GM21447 (cell line): ENCODE measurements around the gene ANTXR2.

Experiments used
- ATAC-seq: cut with Tn5 transposase; IDR thresholded peaks from one replicate; pipeline ENCODE4 v1.9.1; 2021; ENCODE audit not compliant: unreplicated experiment

The ANTXR2 gene

DNA sequence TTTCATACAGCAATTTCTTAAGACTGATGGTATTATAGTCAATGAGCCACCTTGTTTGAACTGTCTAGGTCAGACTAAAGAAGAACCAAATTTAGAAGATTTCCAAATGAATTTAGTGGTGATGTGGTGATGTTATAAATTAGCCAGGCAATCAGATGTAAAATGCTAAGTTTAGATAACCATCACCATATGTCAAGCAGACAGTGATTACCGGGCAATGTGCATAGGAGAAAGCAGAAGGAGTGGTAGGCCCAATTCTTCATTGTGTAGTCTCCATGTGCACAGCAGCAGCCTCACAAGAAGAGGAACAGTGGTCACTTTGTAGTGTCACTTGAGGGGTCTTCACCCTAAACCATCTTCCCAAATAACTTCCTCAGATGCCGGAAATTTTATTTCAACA is 198.8 kb downstream of the ANTXR2 start:
- no peak for ATAC-seq

GRCh38 chr4:79872738-79873137 is 200.3 kb downstream of the ANTXR2 start:
- no peak for ATAC-seq

- ATAC-seq = no peak
These were observed 201.1 kb downstream of the ANTXR2 start for GRCh38 chr4:79871961-79872360.

GRCh38 chr4:79869597-79870237 is 203.3 kb downstream of the ANTXR2 start:
- no peak for ATAC-seq

GRCh38 chr4:79865201-79865597 is 207.8 kb downstream of the ANTXR2 start:
- no peak for ATAC-seq

DNA sequence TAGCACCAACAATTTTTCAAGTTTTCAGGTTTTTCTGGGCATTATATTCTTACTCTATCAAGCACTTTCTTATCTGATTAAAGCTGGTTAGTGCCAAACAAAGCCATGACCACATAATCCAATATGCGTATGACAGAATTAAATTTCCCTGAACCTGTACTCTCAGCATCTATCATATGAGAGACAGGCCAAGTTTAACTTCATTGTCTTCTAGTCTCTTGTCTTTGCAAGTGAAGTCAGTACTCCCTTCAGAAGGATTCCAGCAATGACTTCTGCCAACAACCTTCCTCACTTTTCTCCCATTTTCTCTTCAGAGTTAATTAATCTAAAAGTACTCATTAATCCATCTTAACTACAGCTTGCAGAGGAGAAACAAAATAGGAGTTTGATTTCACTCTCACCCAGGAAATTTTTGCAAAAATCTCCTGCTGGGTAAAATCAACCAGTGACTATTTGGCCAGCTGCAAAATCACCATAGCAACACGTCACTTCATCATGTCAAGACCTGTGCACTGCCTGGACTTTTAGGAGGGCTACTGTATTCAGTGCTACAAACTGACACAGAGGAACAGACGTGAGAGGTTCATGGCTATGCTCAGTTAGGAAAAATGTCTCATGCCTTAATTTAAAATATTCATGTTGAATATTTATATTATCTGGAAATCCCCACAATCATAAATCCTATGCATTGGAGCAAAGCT is 208.4 kb downstream of the ANTXR2 start:
- ATAC-seq = no peak

- no peak for ATAC-seq
These were observed 209.7 kb downstream of the ANTXR2 start for GRCh38 chr4:79863333-79863732.

GRCh38 chr4:79862821-79863220 is 210.2 kb downstream of the ANTXR2 start:
- no peak for ATAC-seq

DNA sequence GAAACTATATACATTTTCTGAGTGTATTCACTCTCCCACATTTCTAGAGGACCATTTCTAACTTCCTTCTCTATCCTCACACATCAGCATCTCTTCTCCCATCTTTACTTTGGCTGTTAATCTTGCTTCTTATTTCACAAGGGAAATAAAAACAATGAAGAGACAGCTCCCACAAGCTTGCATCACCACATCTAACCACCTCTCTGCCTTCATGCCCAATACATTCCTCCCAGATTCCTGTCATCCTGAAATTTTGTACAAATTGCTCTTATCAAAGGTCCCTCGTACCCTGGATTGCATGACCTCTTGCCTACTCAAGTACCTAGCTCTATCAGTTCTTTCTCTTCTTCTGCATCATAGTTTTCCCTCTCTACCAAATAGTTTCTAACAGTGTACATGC is 215.2 kb downstream of the ANTXR2 start:
- ATAC-seq = no peak

DNA sequence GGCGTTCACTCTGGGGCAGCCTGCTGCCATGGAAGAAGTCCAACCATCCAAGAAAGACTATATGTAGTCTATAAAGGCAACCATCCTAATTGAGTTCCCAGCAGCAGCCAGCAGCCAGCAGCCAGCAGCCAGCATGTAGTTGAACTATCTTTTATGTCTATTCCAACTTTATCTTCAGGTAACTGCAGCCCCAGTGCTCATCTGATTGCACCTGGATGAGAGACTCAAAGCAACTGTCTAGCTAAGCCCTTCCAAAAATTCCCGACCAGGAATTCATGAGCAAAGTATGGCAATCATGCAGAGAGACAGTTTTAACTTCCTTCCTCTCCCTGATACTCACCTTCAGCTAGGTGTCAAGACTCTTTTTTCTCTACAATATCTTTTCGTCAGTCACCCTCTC is 216.8 kb downstream of the ANTXR2 start:
- ATAC-seq = no peak

DNA sequence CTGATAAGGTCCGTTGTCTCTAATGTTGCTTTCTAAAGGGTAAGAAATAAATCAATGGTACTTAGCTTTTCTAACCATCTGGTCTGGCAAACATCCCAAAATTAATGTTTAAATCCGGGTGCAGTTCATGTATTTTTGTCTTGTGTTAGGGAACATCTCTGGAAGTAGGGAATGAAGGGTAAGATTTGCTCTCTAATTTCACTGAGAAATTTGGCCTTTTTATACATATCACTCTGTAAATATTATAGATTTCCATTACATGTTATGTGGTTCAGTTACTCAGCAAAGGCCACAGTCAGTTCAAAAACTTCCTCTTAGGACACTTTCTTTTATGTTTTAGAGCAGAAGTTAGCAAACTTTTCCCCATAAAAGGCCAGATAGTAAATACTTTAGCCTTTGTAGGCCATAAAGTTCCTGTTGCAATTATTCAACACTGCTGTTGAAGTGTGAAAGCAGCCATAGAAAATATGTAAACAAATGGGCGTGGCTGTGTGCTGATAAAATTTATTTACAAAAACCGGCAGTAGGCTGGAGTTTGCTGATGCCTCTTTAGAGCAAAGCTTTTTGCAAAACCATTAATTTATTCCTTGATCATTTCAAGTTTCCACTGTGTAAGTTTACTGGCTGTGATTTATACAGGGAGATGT is 218.1 kb downstream of the ANTXR2 start:
- no peak for ATAC-seq

DNA sequence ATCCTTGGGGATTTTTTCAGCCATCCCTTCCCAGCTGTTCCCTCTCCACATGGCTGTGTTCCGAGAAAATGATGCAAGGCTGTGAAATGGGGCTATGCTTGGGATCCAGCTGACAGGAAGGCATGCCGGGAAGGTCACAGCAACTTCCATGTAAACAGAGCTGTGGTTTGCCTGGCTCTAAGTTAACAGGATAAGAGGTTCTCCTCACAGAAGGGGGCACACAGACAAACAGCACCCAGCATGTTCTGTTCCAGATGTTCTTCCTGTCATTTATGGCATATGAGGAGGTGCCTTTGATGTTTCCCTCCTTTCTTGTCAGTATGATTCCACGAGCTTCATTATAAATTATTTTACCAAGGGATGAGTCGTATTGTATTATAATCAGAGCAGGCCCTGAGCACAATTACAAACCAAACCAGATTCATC is 220.7 kb downstream of the ANTXR2 start:
- no peak for ATAC-seq

DNA sequence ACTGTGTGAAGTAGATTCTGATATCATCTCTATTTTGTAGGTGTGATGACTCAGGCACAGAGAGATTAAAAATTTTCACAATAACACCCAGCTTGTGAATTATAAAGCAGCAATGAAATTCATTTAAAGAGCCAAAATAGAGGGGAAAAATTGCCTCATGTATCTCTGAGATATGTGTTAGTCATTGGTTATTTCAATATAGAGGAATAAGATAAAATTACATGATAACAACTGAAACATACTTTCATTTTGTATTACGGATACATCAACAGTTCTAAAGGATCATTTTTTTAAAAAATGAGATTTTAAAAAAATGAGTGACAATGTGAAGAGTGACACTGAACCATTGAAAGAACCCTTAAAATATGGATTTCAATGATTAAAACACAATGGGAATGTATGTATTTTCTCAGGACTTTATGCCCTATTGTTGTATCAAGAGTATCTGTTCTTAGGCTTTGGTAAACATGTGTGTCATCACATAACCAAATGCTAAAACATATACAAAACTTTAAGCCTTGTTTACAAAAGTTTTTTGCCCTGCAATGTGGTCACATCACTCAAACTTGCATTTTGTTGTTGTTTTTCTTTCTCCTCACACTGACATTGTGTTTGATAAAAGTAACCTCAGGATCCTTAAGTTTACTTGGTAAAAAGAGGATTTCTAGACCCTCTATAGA is 221.3 kb downstream of the ANTXR2 start:
- no peak for ATAC-seq
